H1 (cell line): ENCODE measurements around the gene HDLBP. TPM values are rescaled to one million over a fixed set of nuclear protein-coding genes. Genes with fewer than 3 reads are reported as not detected.

Experiments used
- CTCF ChIA-PET: fragments of 300-600 bp; sonication (Branson Sonifier 250); formaldehyde crosslinking; loops from one replicate; lab custom pipeline; 2021; ENCODE audit not compliant: partially characterized antibody; lab: Charles Lee
- POLR2A ChIA-PET: fragments of 300-600 bp; sonication (Branson Sonifier 250); formaldehyde crosslinking; loops from one replicate; lab custom pipeline; 2021; ENCODE audit warnings: inconsistent platforms; ENCODE audit not compliant: partially characterized antibody; lab: Charles Lee
- DNase-seq, 2 experiments: peaks; one replicate each; pipeline versions ENCODE4 v3.0.0 to v3.0.0-alpha.2; 2010 to 2022; ENCODE audit warnings: low spot score in 2 of 2, low read depth in 1 of 2, mixed read lengths in 1 of 2
- FAIRE-seq: peaks from 2 replicates; lab custom pipeline; 2011; peaks lifted over from hg19 to GRCh38; lab: Jason Lieb, UNC
- H2AFZ ChIP-seq: 2 replicates; pipeline ENCODE4 v1.8.1; 2012; ENCODE audit warnings: low read length, inconsistent platforms
- H2AK5ac ChIP-seq: 2 replicates; pipeline ENCODE4 v1.6.1; 2013; ENCODE audit warnings: low read depth, low read length
- H2BK120ac ChIP-seq: replicated peaks from 2 replicates; pipeline ENCODE3; 2013; ENCODE audit warnings: low read depth, low read length, inconsistent platforms
- H2BK12ac ChIP-seq: 2 replicates; pipeline ENCODE4 v1.6.1; 2013; ENCODE audit warnings: low read depth, low read length
- H2BK15ac ChIP-seq: 2 replicates; pipeline ENCODE4 v1.6.1; 2013; ENCODE audit warnings: low read length
- H2BK20ac ChIP-seq: 2 replicates; pipeline ENCODE4 v1.6.1; 2013; ENCODE audit warnings: low read length
- H2BK5ac ChIP-seq: 2 replicates; pipeline ENCODE4 v1.6.1; 2013; ENCODE audit warnings: low read depth, low read length
- H3K14ac ChIP-seq: 2 replicates; pipeline ENCODE4 v1.6.1; 2013; ENCODE audit warnings: inconsistent platforms; ENCODE audit not compliant: insufficient read length
- H3K18ac ChIP-seq: 2 replicates; pipeline ENCODE4 v1.6.1; 2013; ENCODE audit warnings: low read length; ENCODE audit errors: extremely low read depth
- H3K23ac ChIP-seq: 2 replicates; pipeline ENCODE4 v1.6.1; 2013; ENCODE audit warnings: inconsistent platforms; ENCODE audit not compliant: insufficient read length
- H3K23me2 ChIP-seq: 2 replicates; pipeline ENCODE4 v1.6.1; 2013; ENCODE audit warnings: low read depth, low read length
- H3K27ac ChIP-seq: 2 replicates; pipeline ENCODE4 v1.6.1; 2011; ENCODE audit warnings: low read depth, low read length, inconsistent platforms
- H3K27me3 ChIP-seq, 4 experiments: replicated peaks in 1 of 4; 1 replicate in 1 of 4; 2 replicates in 3 of 4; pipeline versions ENCODE4 v1.6.1 to v1.8.1; 2011 to 2013; ENCODE audit warnings: low read length in 3 of 4, mild to moderate bottlenecking in 3 of 4, inconsistent platforms in 2 of 4, mixed read lengths in 2 of 4, moderate library complexity in 1 of 4; ENCODE audit not compliant: control insufficient read depth in 3 of 4, insufficient read depth in 3 of 4; ENCODE audit errors: extremely low read depth in 1 of 4
- H3K36me3 ChIP-seq, 4 experiments: 2 replicates each; pipeline versions ENCODE4 v1.6.1 to v1.8.1; 2011 to 2013; ENCODE audit warnings: mild to moderate bottlenecking in 4 of 4, low read length in 3 of 4, moderate library complexity in 2 of 4, control low read depth in 1 of 4, inconsistent platforms in 1 of 4; ENCODE audit not compliant: insufficient read depth in 4 of 4, control insufficient read depth in 2 of 4
- H3K4ac ChIP-seq: replicated peaks from 2 replicates; pipeline ENCODE3; 2013; ENCODE audit warnings: low read length, low read depth, mixed read lengths, inconsistent platforms; ENCODE audit not compliant: insufficient read length
- H3K4me1 ChIP-seq, 4 experiments: replicated peaks in 1 of 4; 1 replicate in 1 of 4; 2 replicates in 3 of 4; pipeline versions ENCODE4 v1.6.1 to v1.8.1; 2011 to 2013; ENCODE audit warnings: low read length in 3 of 4, inconsistent platforms in 2 of 4, mixed read lengths in 1 of 4; ENCODE audit not compliant: insufficient read depth in 4 of 4, control insufficient read depth in 3 of 4
- H3K4me2 ChIP-seq, 2 experiments: 2 replicates each; pipeline versions ENCODE4 v1.6.1 to v1.8.1; 2011 to 2013; ENCODE audit warnings: low read depth in 2 of 2, low read length in 2 of 2, control low read depth in 1 of 2, inconsistent platforms in 1 of 2, mild to moderate bottlenecking in 1 of 2; ENCODE audit not compliant: insufficient read depth in 1 of 2
- H3K4me3 ChIP-seq, 4 experiments: fragments of 200-600, 300-600 bp in 1 of 4; sonication (generic), shearing (Covaris generic), sonication (Bioruptor Twin) in 1 of 4; 2 replicates each; pipeline versions ENCODE4 v1.5.1 to v1.8.1; 2011 to 2016; ENCODE audit warnings: low read length in 4 of 4, low read depth in 3 of 4, control low read depth in 2 of 4, inconsistent platforms in 2 of 4, mild to moderate bottlenecking in 2 of 4, mixed read lengths in 1 of 4, moderate library complexity in 1 of 4; ENCODE audit not compliant: insufficient read depth in 2 of 4; ENCODE audit errors: extremely low read depth in 1 of 4
- H3K56ac ChIP-seq: replicated peaks from 2 replicates; pipeline ENCODE3; 2013; ENCODE audit warnings: low read depth, mild to moderate bottlenecking, mixed read lengths, low read length, inconsistent platforms; ENCODE audit not compliant: insufficient read length
- H3K79me1 ChIP-seq: 2 replicates; pipeline ENCODE4 v1.6.1; 2013; ENCODE audit warnings: low read depth, low read length, control low read depth
- H3K79me2 ChIP-seq, 2 experiments: 2 replicates each; pipeline versions ENCODE4 v1.6.1 to v1.8.1; 2012 to 2013; ENCODE audit warnings: low read length in 2 of 2, mild to moderate bottlenecking in 2 of 2, inconsistent platforms in 1 of 2; ENCODE audit not compliant: insufficient read depth in 2 of 2, control insufficient read depth in 1 of 2
- H3K9ac ChIP-seq, 4 experiments: replicated peaks in 1 of 4; 1 replicate in 1 of 4; 2 replicates in 3 of 4; pipeline versions ENCODE4 v1.6.1 to v1.8.1; 2011 to 2013; ENCODE audit warnings: low read depth in 3 of 4, low read length in 3 of 4, control low read depth in 2 of 4, mild to moderate bottlenecking in 2 of 4, moderate library complexity in 2 of 4, inconsistent platforms in 1 of 4; ENCODE audit errors: extremely low read depth in 1 of 4
- H3K9me3 ChIP-seq, 2 experiments: 2 replicates each; pipeline versions ENCODE4 v1.6.1 to v1.8.1; 2012 to 2013; ENCODE audit warnings: mild to moderate bottlenecking in 2 of 2, moderate library complexity in 2 of 2, control low read depth in 1 of 2, inconsistent platforms in 1 of 2, low read depth in 1 of 2, low read length in 1 of 2, mixed read lengths in 1 of 2; ENCODE audit not compliant: insufficient read depth in 2 of 2
- H4K20me1 ChIP-seq, 2 experiments: replicated peaks in 1 of 2; 2 replicates each; pipeline versions ENCODE3 to v1.8.1; 2011 to 2013; ENCODE audit warnings: inconsistent platforms in 2 of 2, low read length in 2 of 2, mild to moderate bottlenecking in 1 of 2; ENCODE audit not compliant: insufficient read depth in 2 of 2, control insufficient read depth in 1 of 2
- H4K5ac ChIP-seq: 2 replicates; pipeline ENCODE4 v1.6.1; 2013; ENCODE audit warnings: low read length, low read depth, mixed read lengths, inconsistent platforms; ENCODE audit not compliant: insufficient read length
- H4K8ac ChIP-seq: 2 replicates; pipeline ENCODE4 v1.8.0; 2013; ENCODE audit warnings: mild to moderate bottlenecking, moderate library complexity, low read length, inconsistent platforms; ENCODE audit not compliant: insufficient read depth; ENCODE audit errors: extremely low read depth
- H4K91ac ChIP-seq: replicated peaks from 2 replicates; pipeline ENCODE3; 2013; ENCODE audit warnings: low read length, mixed read lengths, inconsistent platforms; ENCODE audit not compliant: insufficient read length
- ATF3 ChIP-seq: IDR thresholded peaks from 2 replicates; pipeline ENCODE4 v1.6.1; 2011; ENCODE audit warnings: low read depth, mild to moderate bottlenecking, low read length; ENCODE audit not compliant: insufficient read depth
- CEBPB ChIP-seq: IDR thresholded peaks from 2 replicates; pipeline ENCODE4 v1.6.1; 2012; ENCODE audit warnings: low read depth, low read length
- E2F6 ChIP-seq: IDR thresholded peaks from 2 replicates; pipeline ENCODE4 v1.6.1; 2012; ENCODE audit warnings: inconsistent platforms
- GABPA ChIP-seq: IDR thresholded peaks from 2 replicates; pipeline ENCODE4 v1.6.1; 2011; ENCODE audit warnings: mild to moderate bottlenecking, low read length, moderate library complexity, borderline replicate concordance; ENCODE audit not compliant: insufficient read depth
- HDAC6 ChIP-seq: IDR thresholded peaks from one replicate; pipeline ENCODE4 v1.7.1; 2012; ENCODE audit warnings: low read depth, mild to moderate bottlenecking, inconsistent platforms, low read length, moderate library complexity
- KDM1A ChIP-seq: fragments of 200-600, 300-600 bp; sonication (generic); IDR thresholded peaks from 2 replicates; pipeline ENCODE4 v1.7.1; 2016; ENCODE audit warnings: mild to moderate bottlenecking, low read length, borderline replicate concordance
- RBBP5 ChIP-seq: IDR thresholded peaks from 2 replicates; pipeline ENCODE4 v1.7.1; 2012; ENCODE audit warnings: low read depth, mild to moderate bottlenecking, inconsistent platforms, low read length, moderate library complexity, borderline replicate concordance
- RFX5 ChIP-seq: IDR thresholded peaks from 2 replicates; pipeline ENCODE4 v1.6.1; 2011; ENCODE audit warnings: low read depth, low read length, improper control_type of control experiment, borderline replicate concordance
- RNF2 ChIP-seq: fragments of 200-900, 300-1000 bp; sonication (generic); IDR thresholded peaks from 2 replicates; pipeline ENCODE4 v1.7.1; 2016; ENCODE audit warnings: borderline replicate concordance, low read depth, mild to moderate bottlenecking, antibody characterized with exemption, low read length; ENCODE audit not compliant: poor library complexity, severe bottlenecking; ENCODE audit errors: missing control alignments
- SIN3A ChIP-seq, 2 experiments: IDR thresholded peaks in 1 of 2; conservative IDR thresholded peaks in 1 of 2; 2 replicates each; pipeline ENCODE4 v1.6.1; 2011 to 2012; ENCODE audit warnings: low read length in 2 of 2, improper control_type of control experiment in 1 of 2, low read depth in 1 of 2, mild to moderate bottlenecking in 1 of 2
- TBP ChIP-seq: IDR thresholded peaks from 2 replicates; pipeline ENCODE4 v1.6.1; 2011; ENCODE audit warnings: low read depth, low read length, improper control_type of control experiment
- ZNF274 ChIP-seq: IDR thresholded peaks from 2 replicates; pipeline ENCODE4 v1.7.0; 2012; ENCODE audit warnings: low read length, borderline replicate concordance; ENCODE audit errors: extremely low read depth
- WGBS, 2 experiments: shearing (Covaris generic) in 1 of 2; methylation state at CpG; one replicate each; pipeline versions ENCODE4 v1.1.6 to v1.1.7; 2013 to 2015; ENCODE audit warnings: low lambda C conversion rate in 2 of 2, mixed read lengths in 2 of 2, inconsistent platforms in 1 of 2, low coverage in 1 of 2, missing lambda C conversion rate in 1 of 2; ENCODE audit not compliant: insufficient replicate concordance in 2 of 2, insufficient coverage in 1 of 2, insufficient read length in 1 of 2; ENCODE audit errors: extremely low coverage in 1 of 2, missing lambda C conversion rate in 1 of 2; 5-methylcytosine and 5-hydroxymethylcytosine counted together
- polyA plus RNA-seq, 7 experiments: library from polyadenylated mRNA; depleted of rRNA in 3 of 7; stranded (reverse) in 5 of 7; unstranded in 2 of 7; fragments of >200 nt in 5 of 7; fragments of 200-250 nt in 2 of 7; gene quantifications; 1 replicate in 5 of 7; 2 replicates in 1 of 7; 4 replicates in 1 of 7; pipeline versions ENCODE4 v1.2.1 to v1.2.3, GENCODE V29; 2011 to 2013; ENCODE audit warnings: missing spikeins in 2 of 7, mixed read lengths in 2 of 7
- total RNA-seq: library from RNA; stranded (reverse); fragmentation: NEBNext Ultra II Directional; extraction: Animal tissue kit (Norgen Biotek cat#: 25700); gene quantifications from 2 replicates; pipeline ENCODE4 v1.2.1, GENCODE V29; 2021

Gene HDLBP
- total and polyA plus RNA-seq, 2 of the 8 experiments (the other 6 are each of a cell fraction or from before 2014, with no cell fraction given) = 185 to 360 TPM

- DNase-seq = no peak
- no peak overlapping the region for H3K27ac ChIP-seq
- no peaks in the 10 kb centered on the region for H3K4me1 ChIP-seq
- no peak overlapping the region for H3K56ac ChIP-seq
- H2AFZ ChIP-seq = no peak overlapping the region
- no peaks in the 10 kb centered on the region for H3K79me2 ChIP-seq
- peaks cover 5 to 24% of the 10 kb centered on the region in 2 experiments for H4K20me1 ChIP-seq
- no peaks in the 10 kb centered on the region for H3K27me3 ChIP-seq
- no peak overlapping the region for H3K23ac ChIP-seq
- no peak overlapping the region for H3K14ac ChIP-seq
- H3K9ac ChIP-seq = no peak overlapping the region
- WGBS, 2 experiments = 85% methylated on average over 4 of the region's 4 CpGs; no CpG with 5 or more reads in 1 of the 2 experiments
- H3K36me3 ChIP-seq = peaks cover 27 to 79% (median 39%) of the 10 kb centered on the region in 4 experiments
- no peak overlapping the region for H3K4me3 ChIP-seq
- no peak overlapping the region for H4K8ac ChIP-seq
- H3K4me2 ChIP-seq = no peak overlapping the region
- no peak overlapping the region for H3K18ac ChIP-seq
- no peak overlapping the region for H4K91ac ChIP-seq
- H3K79me1 ChIP-seq = peaks cover 12% of the 10 kb centered on the region; the same call in 1 of the 2 replicates
- H2BK20ac ChIP-seq = no peak overlapping the region
- no peak overlapping the region for H2AK5ac ChIP-seq
- no peak overlapping the region for H2BK5ac ChIP-seq
- no peak overlapping the region for H2BK15ac ChIP-seq
- no peak overlapping the region for H2BK120ac ChIP-seq
- ChIA-PET CTCF (interaction anchor here (1.3 kb wide), 1 partner anchor 10 kb away, joined by 3 read pairs; no protein-coding TSS in a partner anchor), POLR2A (no interaction called here)
- no peak overlapping the region for H3K4ac ChIP-seq
- no peaks in the 10 kb centered on the region for H3K9me3 ChIP-seq
- no peaks in the 10 kb centered on the region for H3K23me2 ChIP-seq
- H2BK12ac ChIP-seq = no peak overlapping the region
- FAIRE-seq = no peak
- no peak overlapping the region for H4K5ac ChIP-seq
- TF ChIP-seq KDM1A = no peak
- TF ChIP-seq CEBPB = no peak
- no peak for TF ChIP-seq ZNF274
- no peak for TF ChIP-seq E2F6
- TF ChIP-seq ATF3 = no peak
- no peak for TF ChIP-seq RNF2
- TF ChIP-seq RBBP5 = no peak
- no peak for TF ChIP-seq HDAC6
- TF ChIP-seq GABPA = no peak
- TF ChIP-seq RFX5 = no peak
- TF ChIP-seq TBP = no peak
- TF ChIP-seq SIN3A (conservative IDR thresholded peaks at IDR 0.05 in 1 of 2, IDR thresholded peaks at IDR 0.05 in 1 of 2; ENCODE audit: low read depth in 1 of 2, low read length in 2 of 2) = no peak
These were observed 53.8 kb downstream of the HDLBP start for GRCh38 chr2:241261628-241262027.
